Activated CD4-positive, alpha-beta T cell treated with anti-CD3 and anti-CD28 coated beads for 24 hours (primary cell): Measurements from ENCODE around the gene GAL.

ENCODE experiments used
- DNase-seq, 2 donors: peaks; one replicate each; pipeline ENCODE4 v3.0.0-alpha.2; 2020; ENCODE audit warnings: low read depth in 2 of 2

GAL gene

DNA sequence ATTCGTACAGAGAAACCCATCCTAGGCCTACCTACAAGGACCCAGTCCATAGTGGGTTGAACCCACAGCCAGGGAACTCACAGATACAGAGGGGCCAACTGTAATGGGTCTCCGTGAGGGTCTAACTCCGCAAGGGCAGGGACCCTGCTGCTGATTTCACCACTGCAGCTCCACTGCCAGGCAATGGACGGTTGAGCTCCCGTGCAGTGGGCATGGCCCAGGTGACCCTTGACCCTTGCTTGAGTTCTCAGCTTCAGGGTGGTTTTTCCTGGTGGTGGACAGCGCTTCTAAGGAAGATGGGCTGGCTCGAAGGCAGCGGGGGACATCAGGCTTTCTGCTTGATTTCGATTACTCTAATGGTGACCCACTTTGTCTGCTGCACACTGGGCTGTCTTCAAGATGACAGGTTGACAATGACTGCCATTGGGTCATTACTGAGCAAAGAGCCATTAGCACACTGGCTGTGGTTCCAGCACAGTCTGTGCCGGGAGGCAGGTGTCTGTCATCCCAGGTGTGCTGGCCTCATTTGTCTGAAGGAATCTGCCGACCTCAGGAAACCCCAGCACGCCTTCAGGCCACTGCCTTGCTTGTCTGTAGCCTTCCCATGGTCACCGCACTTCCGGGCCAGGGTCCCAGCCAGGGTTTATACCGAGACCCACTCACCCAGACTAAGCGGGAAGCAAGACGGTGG is 3.7 kb upstream of the GAL start:
- no peak for DNase-seq

DNA sequence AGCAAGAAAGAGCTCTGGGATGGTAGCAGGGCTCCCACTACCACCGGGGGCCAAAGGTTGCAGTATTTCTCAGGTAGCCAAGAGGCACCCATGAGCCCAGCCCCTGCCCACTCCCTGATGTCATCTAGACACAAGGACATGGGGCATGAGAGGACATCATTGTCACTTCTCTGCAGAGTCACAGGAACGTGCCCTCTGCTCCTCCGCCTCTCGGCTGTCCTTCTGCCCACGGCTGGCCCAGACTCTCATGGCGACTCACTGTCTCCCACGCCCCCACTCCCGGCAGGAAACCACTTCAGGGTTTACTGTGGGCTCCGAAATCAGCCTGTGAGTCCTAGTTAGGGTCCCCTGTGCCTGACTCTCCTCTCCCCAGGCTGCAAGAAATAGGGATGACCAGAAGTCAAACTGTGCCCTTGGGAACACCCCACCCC is 1.8 kb upstream of the GAL start:
- no peak for DNase-seq

GRCh38 chr11:68683121-68683520 is 1.2 kb upstream of the GAL start:
- DNase-seq = no peak

DNA sequence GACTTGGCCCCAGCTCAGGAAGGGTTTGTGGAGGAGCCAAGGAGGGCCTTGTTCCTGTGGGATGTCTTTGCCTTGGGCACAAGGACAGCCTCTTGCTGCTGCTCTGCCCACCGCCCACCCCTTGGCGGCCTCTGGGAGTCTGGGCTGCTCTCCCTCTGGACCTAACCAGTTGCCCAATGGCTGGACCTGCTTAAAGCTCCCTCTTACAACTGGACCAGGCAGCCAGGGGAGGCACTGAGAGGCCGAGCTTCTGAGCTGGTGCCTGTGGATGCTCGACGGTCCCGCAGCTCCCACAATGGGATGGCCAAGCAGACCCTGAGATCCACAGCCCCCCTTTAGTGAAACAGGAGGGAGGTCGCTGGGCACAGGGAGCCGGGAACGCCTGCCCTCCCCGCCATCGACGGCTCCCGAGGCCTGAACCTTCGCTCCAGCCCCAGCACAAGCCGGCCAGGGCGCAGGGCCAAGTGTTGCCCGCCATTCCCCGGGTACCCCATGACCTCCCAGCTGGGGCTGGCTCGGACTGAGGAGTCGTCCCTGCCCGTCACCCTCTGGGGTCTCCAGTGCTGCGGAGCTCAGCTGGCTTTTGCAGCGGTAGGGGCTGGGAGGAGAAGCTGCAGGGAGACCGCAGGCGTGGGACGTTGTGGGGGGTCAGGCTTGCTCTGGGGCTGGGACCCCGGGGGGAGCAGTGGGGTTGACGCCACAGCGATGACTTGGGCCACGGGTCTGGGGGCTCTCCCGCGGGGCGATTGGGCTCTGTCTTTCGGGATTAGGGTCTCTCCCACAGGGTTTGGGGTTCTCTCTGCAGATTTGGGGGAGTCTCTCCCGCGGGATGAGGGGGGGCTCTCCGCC is 584 bp upstream of the GAL start:
- no peak for DNase-seq

- DNase-seq = no peak
Observed at GRCh38 chr11:68685656-68686380, 1.5 kb downstream of the GAL start.

DNA sequence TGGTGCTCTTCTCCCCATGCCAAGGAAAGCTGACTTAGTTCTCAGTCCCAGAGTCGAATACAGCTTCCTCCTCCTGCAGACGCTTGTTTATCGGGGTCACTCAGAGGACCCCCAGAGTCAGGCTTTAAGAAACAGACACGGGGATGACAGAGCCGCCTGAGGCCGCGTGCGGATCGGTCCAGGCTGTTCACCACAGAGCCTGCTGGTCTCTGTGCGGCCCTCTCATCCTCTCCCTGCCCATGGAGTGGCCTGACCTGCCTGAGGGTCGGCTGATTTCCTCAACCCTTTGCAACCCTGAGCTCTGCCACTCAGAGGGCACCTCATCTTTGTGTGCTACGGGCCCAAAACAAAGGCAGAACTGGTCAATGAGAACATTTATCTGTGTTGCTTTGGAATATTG is 2.1 kb downstream of the GAL start:
- DNase-seq = no peak

GRCh38 chr11:68687311-68687710 is 3.0 kb downstream of the GAL start:
- no peak for DNase-seq

GRCh38 chr11:68687986-68688385 is 3.6 kb downstream of the GAL start:
- DNase-seq = no peak

DNA sequence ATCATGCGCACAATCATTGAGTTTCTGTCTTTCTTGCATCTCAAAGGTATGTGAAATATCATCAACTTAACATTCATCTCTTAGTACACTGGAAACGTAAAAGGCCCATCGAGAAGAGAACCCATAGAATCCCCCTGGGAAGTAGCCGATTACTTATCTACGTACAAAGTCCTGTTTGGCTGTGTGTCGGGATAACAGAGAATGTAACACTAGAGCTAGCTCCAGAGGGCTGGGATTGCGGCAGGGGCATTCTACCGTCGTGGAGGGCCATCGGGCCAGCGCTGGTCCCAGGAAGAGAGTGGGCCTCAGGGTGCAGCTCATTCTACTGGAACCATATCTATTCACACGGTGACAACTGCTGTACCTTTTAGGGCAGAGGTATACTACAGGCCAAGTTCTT is 4.5 kb downstream of the GAL start:
- no peak for DNase-seq

- DNase-seq = no peak
Observed at GRCh38 chr11:68689737-68690625, 5.6 kb downstream of the GAL start.

- DNase-seq = no peak
Observed at GRCh38 chr11:68690671-68691401, 6.5 kb downstream of the GAL start.

DNA sequence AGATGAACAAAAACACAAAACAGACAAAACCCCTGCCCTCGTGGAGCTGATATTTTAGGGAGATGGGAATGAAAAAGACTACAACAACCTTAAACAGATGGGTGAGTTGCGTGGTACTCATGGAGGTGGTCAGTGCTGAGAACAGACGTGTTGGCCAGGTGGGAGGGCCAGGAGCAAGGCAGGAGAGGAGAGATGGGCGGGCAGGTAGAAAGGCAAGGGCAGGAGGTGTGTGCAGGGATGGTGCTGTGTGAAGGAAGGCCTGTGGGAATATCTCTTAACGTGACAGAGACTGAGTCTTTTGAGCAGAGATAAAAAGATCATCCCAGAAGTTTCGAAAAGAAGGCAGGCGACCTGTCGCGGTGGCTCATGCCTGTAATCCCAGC is 7.0 kb downstream of the GAL start:
- no peak for DNase-seq

- DNase-seq = no peak
Observed at GRCh38 chr11:68692115-68692514, 7.8 kb downstream of the GAL start.

DNA sequence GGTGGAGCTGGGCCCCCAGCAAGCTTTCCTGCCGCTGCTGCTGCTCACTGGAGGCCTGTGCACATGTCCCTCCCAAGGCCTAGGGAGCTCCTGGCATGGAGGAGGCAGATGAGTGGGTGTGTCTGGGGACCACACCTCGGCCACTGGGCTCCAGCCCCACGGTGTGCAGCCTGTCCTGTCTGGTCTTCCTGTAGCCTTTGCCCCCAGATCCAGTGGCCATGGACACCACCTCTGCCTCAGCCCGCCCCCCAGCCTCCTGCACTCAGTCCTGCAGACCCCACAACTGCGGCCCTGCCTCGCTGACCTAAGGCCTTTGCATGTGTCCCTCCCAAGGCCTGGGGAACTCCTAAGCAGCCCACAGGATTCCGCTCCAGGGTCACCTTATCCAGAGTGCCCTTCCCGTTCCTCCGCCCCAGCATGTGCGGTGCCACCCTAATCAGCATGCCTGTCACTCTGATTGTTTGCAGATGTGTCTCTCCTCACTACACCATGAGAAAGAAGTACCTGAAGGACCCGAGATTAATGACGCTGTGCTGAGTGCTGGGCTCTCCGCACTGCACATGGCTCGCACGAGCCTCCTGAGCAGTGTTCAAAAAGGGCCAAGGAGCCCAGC is 8.6 kb downstream of the GAL start:
- no peak for DNase-seq

GRCh38 chr11:68693484-68693882 is 9.1 kb downstream of the GAL start:
- DNase-seq = no peak

DNA sequence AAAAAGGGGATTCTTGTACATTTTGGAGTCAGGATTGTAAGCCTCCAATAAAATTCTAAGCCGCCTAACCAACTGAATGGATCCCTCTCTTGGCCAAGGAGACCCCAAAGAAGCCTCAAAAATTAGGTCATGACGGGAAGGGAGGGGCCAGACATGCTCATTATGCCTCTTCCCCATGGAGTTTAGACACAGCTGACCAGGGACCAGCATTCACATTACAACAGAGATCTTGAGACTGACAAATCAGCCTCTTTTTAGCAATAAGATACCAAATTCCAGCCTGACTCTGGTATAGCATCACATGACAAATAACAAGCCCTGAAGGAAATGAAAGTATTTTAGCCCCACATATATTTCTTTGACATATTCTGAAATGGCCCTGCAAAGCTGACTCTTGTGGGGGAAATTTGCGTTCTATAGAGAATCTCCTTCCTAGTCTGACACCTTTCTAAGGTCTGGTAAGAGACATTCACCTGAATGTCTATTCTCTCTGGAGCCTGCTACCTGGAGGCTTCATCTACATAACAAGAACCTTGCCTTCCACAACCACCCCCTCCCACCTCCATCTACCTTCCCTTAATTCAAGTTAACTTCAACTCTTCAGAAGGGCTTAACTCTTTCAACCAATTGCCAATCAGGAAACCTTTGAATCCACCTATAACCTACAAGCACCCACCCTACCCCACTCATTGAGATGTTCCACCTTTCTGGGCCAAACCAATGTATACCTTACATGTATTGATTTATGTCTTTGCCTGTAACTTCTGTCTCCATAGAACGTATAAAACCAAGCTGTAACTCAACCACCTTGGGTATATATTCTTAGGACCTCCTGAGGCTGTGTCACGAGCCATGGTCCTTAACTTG is 10.3 kb downstream of the GAL start:
- no peak for DNase-seq

- no peak for DNase-seq
Observed at GRCh38 chr11:68695531-68695930, 11.2 kb downstream of the GAL start.

DNA sequence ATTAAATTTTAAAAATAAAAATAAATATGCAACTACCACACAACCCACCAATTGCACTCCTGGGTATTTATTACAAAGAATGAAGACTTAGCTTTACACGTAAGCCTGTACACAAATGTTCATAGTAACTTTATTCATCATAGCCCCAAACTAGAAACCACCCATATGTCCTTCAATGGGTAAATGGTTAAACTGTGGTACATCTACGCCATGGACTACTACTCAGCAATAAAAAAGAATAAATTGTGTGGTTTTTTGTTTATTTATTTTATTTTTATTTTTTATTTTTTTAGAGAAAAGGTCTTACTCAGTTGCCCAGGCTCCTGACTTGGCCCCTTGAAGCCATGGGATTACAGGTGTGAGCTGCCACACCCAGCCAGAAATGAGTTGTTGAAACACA is 14.6 kb downstream of the GAL start:
- DNase-seq = no peak

- DNase-seq = no peak
Observed at GRCh38 chr11:68704887-68705286, 20.5 kb downstream of the GAL start.

DNA sequence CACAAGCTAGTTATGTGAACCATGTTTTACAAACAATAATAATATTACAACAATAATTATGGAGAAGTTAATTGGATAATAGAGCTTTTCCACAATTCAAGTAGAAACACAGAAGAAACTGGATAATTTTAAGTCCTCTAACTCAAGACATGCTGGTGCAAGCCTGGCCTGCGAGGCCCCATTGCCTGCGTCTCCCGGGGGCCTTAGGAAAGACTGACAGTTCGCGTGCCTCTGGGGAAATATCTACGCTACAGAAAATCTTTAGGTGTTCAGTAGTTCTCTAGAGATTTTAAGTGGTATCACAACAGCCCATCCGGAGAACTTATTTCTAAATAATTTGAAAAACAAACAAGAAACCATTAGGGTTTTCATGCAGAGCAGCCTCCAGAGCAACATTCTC is 23.2 kb downstream of the GAL start:
- DNase-seq = no peak
